Measurements from ENCODE around the gene PBOV1. TPM values are rescaled to one million over a fixed set of nuclear protein-coding genes. Genes with fewer than 3 reads are reported as not detected.

Gene PBOV1
- total and polyA plus RNA-seq, 9 donors: not detected

DNA sequence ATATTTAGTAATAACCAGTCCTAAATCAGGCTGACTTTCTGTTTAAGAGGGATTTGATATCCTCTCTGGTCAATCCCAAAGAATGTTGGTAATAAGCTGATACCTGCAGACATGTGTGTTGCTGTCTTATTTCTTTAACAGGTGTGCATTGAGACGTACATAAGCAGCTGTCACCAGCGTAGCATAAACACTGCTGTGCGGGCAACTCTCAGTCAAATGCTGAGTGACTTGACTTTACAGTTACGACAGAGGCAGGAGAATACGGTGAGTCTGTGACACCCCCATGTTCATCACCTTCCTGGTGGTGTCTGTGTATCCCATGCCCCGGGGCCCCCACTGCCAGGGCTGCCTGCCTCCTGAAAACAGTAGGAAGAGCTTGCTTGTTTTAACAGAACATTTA is 20.1 kb upstream of the PBOV1 start:
- no peaks in the 10 kb centered on the region for H3K36me3 ChIP-seq
- 89 to 92% (median 90%) methylated on average over 6 of the region's 6 CpGs for WGBS, 3 donors
- H3K4me3 ChIP-seq: no peak overlapping the region
- H3K9me3 ChIP-seq: no peaks in the 10 kb centered on the region
- no peak overlapping the region for H3K27ac ChIP-seq
- intact Hi-C loops (cut with DNase I): no loop called here
- no peak for DNase-seq
- no peaks in the 10 kb centered on the region for H3K4me1 ChIP-seq (ENCODE audit: insufficient read depth)
- no peaks in the 10 kb centered on the region for H3K27me3 ChIP-seq
- no peak for TF ChIP-seq EP300 (IDR thresholded peaks at IDR 0.05)
- TF ChIP-seq, protein P1, sequence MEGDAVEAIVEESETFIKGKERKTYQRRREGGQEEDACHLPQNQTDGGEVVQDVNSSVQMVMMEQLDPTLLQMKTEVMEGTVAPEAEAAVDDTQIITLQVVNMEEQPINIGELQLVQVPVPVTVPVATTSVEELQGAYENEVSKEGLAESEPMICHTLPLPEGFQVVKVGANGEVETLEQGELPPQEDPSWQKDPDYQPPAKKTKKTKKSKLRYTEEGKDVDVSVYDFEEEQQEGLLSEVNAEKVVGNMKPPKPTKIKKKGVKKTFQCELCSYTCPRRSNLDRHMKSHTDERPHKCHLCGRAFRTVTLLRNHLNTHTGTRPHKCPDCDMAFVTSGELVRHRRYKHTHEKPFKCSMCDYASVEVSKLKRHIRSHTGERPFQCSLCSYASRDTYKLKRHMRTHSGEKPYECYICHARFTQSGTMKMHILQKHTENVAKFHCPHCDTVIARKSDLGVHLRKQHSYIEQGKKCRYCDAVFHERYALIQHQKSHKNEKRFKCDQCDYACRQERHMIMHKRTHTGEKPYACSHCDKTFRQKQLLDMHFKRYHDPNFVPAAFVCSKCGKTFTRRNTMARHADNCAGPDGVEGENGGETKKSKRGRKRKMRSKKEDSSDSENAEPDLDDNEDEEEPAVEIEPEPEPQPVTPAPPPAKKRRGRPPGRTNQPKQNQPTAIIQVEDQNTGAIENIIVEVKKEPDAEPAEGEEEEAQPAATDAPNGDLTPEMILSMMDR (IDR thresholded peaks at IDR 0.05): no peak
- no peak for TF ChIP-seq POLR2A (IDR thresholded peaks at IDR 0.05)

DNA sequence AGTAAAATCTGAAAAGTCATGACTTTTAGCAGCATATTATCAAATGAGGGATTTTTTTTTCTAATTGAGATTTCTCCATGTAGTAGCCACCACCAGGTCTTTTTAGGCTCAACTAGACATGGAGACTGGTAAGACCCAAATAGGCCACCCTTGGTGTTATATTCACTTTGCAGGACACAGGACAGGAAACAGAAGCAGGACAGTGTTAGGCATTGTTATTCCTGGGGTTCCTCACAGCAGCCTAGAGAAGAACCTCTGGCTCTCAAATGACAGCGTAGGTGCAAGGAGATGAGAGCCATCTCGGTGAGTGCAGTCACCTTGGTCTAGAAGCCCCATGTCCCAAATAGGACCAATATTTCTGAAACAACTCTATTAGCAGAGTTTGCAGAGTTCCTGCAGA is 19.2 kb upstream of the PBOV1 start:
- Histone ChIP-seq H3K27ac (no peak overlapping the region), H3K36me3 (no peaks in the 10 kb centered on the region), H3K27me3 (no peaks in the 10 kb centered on the region), H3K9me3 (no peaks in the 10 kb centered on the region), H3K4me1 (ENCODE audit: insufficient read depth) (no peaks in the 10 kb centered on the region), H3K4me3 (no peak overlapping the region)
- TF ChIP-seq, protein P1 (IDR thresholded peaks at IDR 0.05): no peak
- TF ChIP-seq POLR2A (IDR thresholded peaks at IDR 0.05) (no peak), EP300 (IDR thresholded peaks at IDR 0.05) (no peak)
- intact Hi-C loops (cut with DNase I): no loop called here
- no peak for DNase-seq
- 87 to 96% (median 93%) methylated on average over 2 of the region's 2 CpGs for WGBS, 3 donors

DNA sequence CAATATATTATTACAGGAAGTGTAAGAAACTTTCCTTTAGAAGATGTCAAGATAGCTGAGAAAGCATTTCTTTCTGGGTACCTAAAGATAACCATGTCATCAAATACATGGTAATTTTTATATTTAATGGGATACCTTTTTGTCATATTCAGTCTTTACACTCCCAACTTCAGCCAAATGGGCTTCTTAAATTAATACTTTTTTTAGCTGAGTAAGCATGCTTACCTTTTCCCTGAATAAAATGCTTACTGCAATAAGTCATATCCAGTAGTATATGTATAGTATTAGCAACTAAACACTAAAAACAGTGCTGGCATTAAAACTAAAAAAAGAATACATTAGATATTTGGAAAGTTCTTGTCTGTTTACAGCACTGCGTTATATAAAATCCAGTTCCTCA is 17.4 kb upstream of the PBOV1 start:
- WGBS, 3 donors: 85 to 87% (median 87%) methylated on average over 1 of the region's 1 CpG
- intact Hi-C loops (cut with DNase I): no loop called here
- H3K27ac ChIP-seq: no peak overlapping the region

DNA sequence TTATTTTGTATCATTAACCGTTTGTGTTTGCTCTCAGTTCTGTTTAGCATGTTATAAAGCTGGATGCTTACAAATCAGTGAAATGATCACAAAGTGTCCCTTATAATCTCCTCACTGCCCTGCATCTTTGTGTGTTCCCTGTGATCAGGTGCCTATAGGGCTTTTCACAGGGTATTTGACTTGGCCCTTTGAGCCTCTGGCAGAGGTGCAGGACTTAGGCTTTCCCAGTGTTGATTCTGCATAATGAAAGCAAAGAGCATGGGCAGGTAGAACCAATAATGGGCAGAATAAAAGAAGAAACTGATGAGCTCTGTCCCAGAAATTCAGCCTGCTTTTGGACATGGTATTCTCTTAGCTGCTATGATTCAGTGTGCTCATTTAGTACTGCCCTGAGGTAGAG is 16.9 kb upstream of the PBOV1 start:
- intact Hi-C loops (cut with DNase I): no loop called here
- Histone ChIP-seq H3K27ac (no peak overlapping the region), H3K9me3 (no peaks in the 10 kb centered on the region), H3K4me1 (ENCODE audit: insufficient read depth) (no peaks in the 10 kb centered on the region), H3K27me3 (no peaks in the 10 kb centered on the region), H3K4me3 (no peak overlapping the region), H3K36me3 (no peaks in the 10 kb centered on the region)
- 77 to 79% (median 78%) methylated on average over 1 of the region's 1 CpG for WGBS, 3 donors
- TF ChIP-seq POLR2A (IDR thresholded peaks at IDR 0.05): no peak
- TF ChIP-seq EP300 (IDR thresholded peaks at IDR 0.05): no peak
- no peak for DNase-seq

More for the DNA sequence above, 17.4 kb upstream of the PBOV1 start:
- DNase-seq: no peak
- H3K4me1 ChIP-seq (ENCODE audit: insufficient read depth): no peaks in the 10 kb centered on the region
- H3K4me3 ChIP-seq: no peak overlapping the region
- no peaks in the 10 kb centered on the region for H3K9me3 ChIP-seq
- H3K36me3 ChIP-seq: no peaks in the 10 kb centered on the region
- TF ChIP-seq EP300 (IDR thresholded peaks at IDR 0.05): no peak
- TF ChIP-seq POLR2A (IDR thresholded peaks at IDR 0.05): no peak
- TF ChIP-seq, protein P1 (IDR thresholded peaks at IDR 0.05): no peak
- H3K27me3 ChIP-seq: no peaks in the 10 kb centered on the region

DNA sequence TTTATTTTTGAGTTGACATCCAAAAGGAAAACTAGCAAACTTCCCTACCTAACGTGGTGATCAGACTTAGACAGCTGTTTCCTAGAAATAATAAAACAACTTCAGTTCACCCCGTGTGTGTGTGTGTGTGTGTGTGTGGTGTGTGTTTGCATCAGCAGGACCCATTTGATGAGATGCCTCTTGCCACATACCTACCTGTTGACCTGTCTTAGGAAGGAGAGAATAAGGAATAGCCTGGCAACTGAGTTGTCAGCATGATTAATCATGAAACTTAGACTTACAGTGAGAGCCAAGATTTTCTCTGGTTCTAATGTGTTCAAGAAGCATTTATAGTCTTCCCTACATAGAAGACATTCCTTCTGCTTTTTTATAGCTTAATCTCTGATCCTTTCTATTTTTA is 16.1 kb upstream of the PBOV1 start:
- intact Hi-C loops (cut with DNase I): no loop called here
- TF ChIP-seq, protein P1 (IDR thresholded peaks at IDR 0.05): no peak
- TF ChIP-seq POLR2A (IDR thresholded peaks at IDR 0.05) (no peak), EP300 (IDR thresholded peaks at IDR 0.05) (no peak)

More for the DNA sequence above, 16.1 kb upstream of the PBOV1 start:
- Histone ChIP-seq H3K27me3 (no peaks in the 10 kb centered on the region), H3K9me3 (no peaks in the 10 kb centered on the region), H3K4me1 (ENCODE audit: insufficient read depth) (no peaks in the 10 kb centered on the region), H3K4me3 (no peak overlapping the region), H3K27ac (no peak overlapping the region), H3K36me3 (no peaks in the 10 kb centered on the region)
- no peak for DNase-seq
- WGBS, 3 donors: 50 to 54% (median 52%) methylated on average over 2 of the region's 2 CpGs
